H1 (cell line): ENCODE data around the gene DDX60. TPM values are rescaled to one million over a fixed set of nuclear protein-coding genes. Genes with fewer than 3 reads are reported as not detected.

Experiments
- CTCF ChIA-PET: fragments of 300-600 bp; sonication (Branson Sonifier 250); formaldehyde crosslinking; loops from one replicate; lab custom pipeline; 2021; ENCODE audit not compliant: partially characterized antibody; lab: Charles Lee
- POLR2A ChIA-PET: fragments of 300-600 bp; sonication (Branson Sonifier 250); formaldehyde crosslinking; loops from one replicate; lab custom pipeline; 2021; ENCODE audit warnings: inconsistent platforms; ENCODE audit not compliant: partially characterized antibody; lab: Charles Lee
- DNase-seq, 2 experiments: peaks; one replicate each; pipeline versions ENCODE4 v3.0.0 to v3.0.0-alpha.2; 2010 to 2022; ENCODE audit warnings: low spot score in 2 of 2, low read depth in 1 of 2, mixed read lengths in 1 of 2
- FAIRE-seq: peaks from 2 replicates; lab custom pipeline; 2011; peaks lifted over from hg19 to GRCh38; lab: Jason Lieb, UNC
- H2AFZ ChIP-seq: 2 replicates; pipeline ENCODE4 v1.8.1; 2012; ENCODE audit warnings: low read length, inconsistent platforms
- H2AK5ac ChIP-seq: 2 replicates; pipeline ENCODE4 v1.6.1; 2013; ENCODE audit warnings: low read depth, low read length
- H2BK120ac ChIP-seq: replicated peaks from 2 replicates; pipeline ENCODE3; 2013; ENCODE audit warnings: low read depth, low read length, inconsistent platforms
- H2BK12ac ChIP-seq: 2 replicates; pipeline ENCODE4 v1.6.1; 2013; ENCODE audit warnings: low read depth, low read length
- H2BK15ac ChIP-seq: 2 replicates; pipeline ENCODE4 v1.6.1; 2013; ENCODE audit warnings: low read length
- H2BK20ac ChIP-seq: 2 replicates; pipeline ENCODE4 v1.6.1; 2013; ENCODE audit warnings: low read length
- H2BK5ac ChIP-seq: 2 replicates; pipeline ENCODE4 v1.6.1; 2013; ENCODE audit warnings: low read depth, low read length
- H3K14ac ChIP-seq: 2 replicates; pipeline ENCODE4 v1.6.1; 2013; ENCODE audit warnings: inconsistent platforms; ENCODE audit not compliant: insufficient read length
- H3K18ac ChIP-seq: 2 replicates; pipeline ENCODE4 v1.6.1; 2013; ENCODE audit warnings: low read length; ENCODE audit errors: extremely low read depth
- H3K23ac ChIP-seq: 2 replicates; pipeline ENCODE4 v1.6.1; 2013; ENCODE audit warnings: inconsistent platforms; ENCODE audit not compliant: insufficient read length
- H3K23me2 ChIP-seq: 2 replicates; pipeline ENCODE4 v1.6.1; 2013; ENCODE audit warnings: low read depth, low read length
- H3K27ac ChIP-seq: 2 replicates; pipeline ENCODE4 v1.6.1; 2011; ENCODE audit warnings: low read depth, low read length, inconsistent platforms
- H3K27me3 ChIP-seq, 4 experiments: replicated peaks in 1 of 4; 1 replicate in 1 of 4; 2 replicates in 3 of 4; pipeline versions ENCODE4 v1.6.1 to v1.8.1; 2011 to 2013; ENCODE audit warnings: low read length in 3 of 4, mild to moderate bottlenecking in 3 of 4, inconsistent platforms in 2 of 4, mixed read lengths in 2 of 4, moderate library complexity in 1 of 4; ENCODE audit not compliant: control insufficient read depth in 3 of 4, insufficient read depth in 3 of 4; ENCODE audit errors: extremely low read depth in 1 of 4
- H3K36me3 ChIP-seq, 4 experiments: 2 replicates each; pipeline versions ENCODE4 v1.6.1 to v1.8.1; 2011 to 2013; ENCODE audit warnings: mild to moderate bottlenecking in 4 of 4, low read length in 3 of 4, moderate library complexity in 2 of 4, control low read depth in 1 of 4, inconsistent platforms in 1 of 4; ENCODE audit not compliant: insufficient read depth in 4 of 4, control insufficient read depth in 2 of 4
- H3K4ac ChIP-seq: replicated peaks from 2 replicates; pipeline ENCODE3; 2013; ENCODE audit warnings: low read length, low read depth, mixed read lengths, inconsistent platforms; ENCODE audit not compliant: insufficient read length
- H3K4me1 ChIP-seq, 4 experiments: replicated peaks in 1 of 4; 1 replicate in 1 of 4; 2 replicates in 3 of 4; pipeline versions ENCODE4 v1.6.1 to v1.8.1; 2011 to 2013; ENCODE audit warnings: low read length in 3 of 4, inconsistent platforms in 2 of 4, mixed read lengths in 1 of 4; ENCODE audit not compliant: insufficient read depth in 4 of 4, control insufficient read depth in 3 of 4
- H3K4me2 ChIP-seq, 2 experiments: 2 replicates each; pipeline versions ENCODE4 v1.6.1 to v1.8.1; 2011 to 2013; ENCODE audit warnings: low read depth in 2 of 2, low read length in 2 of 2, control low read depth in 1 of 2, inconsistent platforms in 1 of 2, mild to moderate bottlenecking in 1 of 2; ENCODE audit not compliant: insufficient read depth in 1 of 2
- H3K4me3 ChIP-seq, 4 experiments: fragments of 200-600, 300-600 bp in 1 of 4; sonication (generic), shearing (Covaris generic), sonication (Bioruptor Twin) in 1 of 4; 2 replicates each; pipeline versions ENCODE4 v1.5.1 to v1.8.1; 2011 to 2016; ENCODE audit warnings: low read length in 4 of 4, low read depth in 3 of 4, control low read depth in 2 of 4, inconsistent platforms in 2 of 4, mild to moderate bottlenecking in 2 of 4, mixed read lengths in 1 of 4, moderate library complexity in 1 of 4; ENCODE audit not compliant: insufficient read depth in 2 of 4; ENCODE audit errors: extremely low read depth in 1 of 4
- H3K56ac ChIP-seq: replicated peaks from 2 replicates; pipeline ENCODE3; 2013; ENCODE audit warnings: low read depth, mild to moderate bottlenecking, mixed read lengths, low read length, inconsistent platforms; ENCODE audit not compliant: insufficient read length
- H3K79me1 ChIP-seq: 2 replicates; pipeline ENCODE4 v1.6.1; 2013; ENCODE audit warnings: low read depth, low read length, control low read depth
- H3K79me2 ChIP-seq, 2 experiments: 2 replicates each; pipeline versions ENCODE4 v1.6.1 to v1.8.1; 2012 to 2013; ENCODE audit warnings: low read length in 2 of 2, mild to moderate bottlenecking in 2 of 2, inconsistent platforms in 1 of 2; ENCODE audit not compliant: insufficient read depth in 2 of 2, control insufficient read depth in 1 of 2
- H3K9ac ChIP-seq, 4 experiments: replicated peaks in 1 of 4; 1 replicate in 1 of 4; 2 replicates in 3 of 4; pipeline versions ENCODE4 v1.6.1 to v1.8.1; 2011 to 2013; ENCODE audit warnings: low read depth in 3 of 4, low read length in 3 of 4, control low read depth in 2 of 4, mild to moderate bottlenecking in 2 of 4, moderate library complexity in 2 of 4, inconsistent platforms in 1 of 4; ENCODE audit errors: extremely low read depth in 1 of 4
- H3K9me3 ChIP-seq, 2 experiments: 2 replicates each; pipeline versions ENCODE4 v1.6.1 to v1.8.1; 2012 to 2013; ENCODE audit warnings: mild to moderate bottlenecking in 2 of 2, moderate library complexity in 2 of 2, control low read depth in 1 of 2, inconsistent platforms in 1 of 2, low read depth in 1 of 2, low read length in 1 of 2, mixed read lengths in 1 of 2; ENCODE audit not compliant: insufficient read depth in 2 of 2
- H4K20me1 ChIP-seq, 2 experiments: replicated peaks in 1 of 2; 2 replicates each; pipeline versions ENCODE3 to v1.8.1; 2011 to 2013; ENCODE audit warnings: inconsistent platforms in 2 of 2, low read length in 2 of 2, mild to moderate bottlenecking in 1 of 2; ENCODE audit not compliant: insufficient read depth in 2 of 2, control insufficient read depth in 1 of 2
- H4K5ac ChIP-seq: 2 replicates; pipeline ENCODE4 v1.6.1; 2013; ENCODE audit warnings: low read length, low read depth, mixed read lengths, inconsistent platforms; ENCODE audit not compliant: insufficient read length
- H4K8ac ChIP-seq: 2 replicates; pipeline ENCODE4 v1.8.0; 2013; ENCODE audit warnings: mild to moderate bottlenecking, moderate library complexity, low read length, inconsistent platforms; ENCODE audit not compliant: insufficient read depth; ENCODE audit errors: extremely low read depth
- H4K91ac ChIP-seq: replicated peaks from 2 replicates; pipeline ENCODE3; 2013; ENCODE audit warnings: low read length, mixed read lengths, inconsistent platforms; ENCODE audit not compliant: insufficient read length
- ASH2L ChIP-seq: fragments of 200-600, 300-600 bp; sonication (generic); IDR thresholded peaks from one replicate; pipeline ENCODE4 v1.7.1; 2017; ENCODE audit warnings: low read length
- BCL11A ChIP-seq, 2 experiments: IDR thresholded peaks; one replicate each; pipeline ENCODE4 v1.6.1; 2011; ENCODE audit warnings: low read depth in 2 of 2, low read length in 2 of 2, mild to moderate bottlenecking in 2 of 2
- CBX8 ChIP-seq: fragments of 300-800, 300-1000 bp; sonication (generic); IDR thresholded peaks from 2 replicates; pipeline ENCODE4 v1.7.1; 2016; ENCODE audit warnings: low read depth, low read length, borderline replicate concordance
- CHD2 ChIP-seq: IDR thresholded peaks from 2 replicates; pipeline ENCODE4 v1.6.1; 2012; ENCODE audit warnings: low read length, improper control_type of control experiment
- EZH2 ChIP-seq: fragments of 200-600 bp; sonication (generic); IDR thresholded peaks from 2 replicates; pipeline ENCODE4 v1.7.1; 2012; ENCODE audit warnings: low read depth, mild to moderate bottlenecking, moderate library complexity, low read length, inconsistent platforms; ENCODE audit not compliant: severe bottlenecking
- FOSL1 ChIP-seq: IDR thresholded peaks from 2 replicates; pipeline ENCODE4 v1.6.1; 2011; ENCODE audit warnings: mild to moderate bottlenecking, low read depth, low read length, moderate library complexity; ENCODE audit not compliant: insufficient read depth
- NRF1 ChIP-seq: IDR thresholded peaks from 2 replicates; pipeline ENCODE4 v1.6.1; 2011; ENCODE audit warnings: mild to moderate bottlenecking, low read depth, low read length, improper control_type of control experiment
- PHF8 ChIP-seq: fragments of 200-600 bp; sonication (generic); conservative IDR thresholded peaks from 2 replicates; pipeline ENCODE4 v1.7.1; 2012; ENCODE audit warnings: low read depth, mild to moderate bottlenecking, inconsistent platforms, low read length, moderate library complexity
- POU5F1 ChIP-seq: IDR thresholded peaks from 2 replicates; pipeline ENCODE4 v1.6.1; 2011; ENCODE audit warnings: low read depth, mild to moderate bottlenecking, low read length, moderate library complexity
- RAD21 ChIP-seq, 2 experiments: IDR thresholded peaks in 1 of 2; conservative IDR thresholded peaks in 1 of 2; 2 replicates each; pipeline ENCODE4 v1.6.1; 2011; ENCODE audit warnings: low read depth in 2 of 2, low read length in 2 of 2, improper control_type of control experiment in 1 of 2, inconsistent platforms in 1 of 2, mild to moderate bottlenecking in 1 of 2, moderate library complexity in 1 of 2
- RFX5 ChIP-seq: IDR thresholded peaks from 2 replicates; pipeline ENCODE4 v1.6.1; 2011; ENCODE audit warnings: low read depth, low read length, improper control_type of control experiment, borderline replicate concordance
- RXRA ChIP-seq: IDR thresholded peaks from 2 replicates; pipeline ENCODE4 v1.6.1; 2011; ENCODE audit warnings: low read depth, mild to moderate bottlenecking, low read length, moderate library complexity; ENCODE audit not compliant: insufficient read depth
- SP1 ChIP-seq: IDR thresholded peaks from 2 replicates; pipeline ENCODE4 v1.6.1; 2011; ENCODE audit warnings: low read depth, low read length
- SRF ChIP-seq: IDR thresholded peaks from 2 replicates; pipeline ENCODE4 v1.6.1; 2011; ENCODE audit warnings: mild to moderate bottlenecking, low read depth, low read length, moderate library complexity
- SUZ12 ChIP-seq: fragments of 200-600 bp; sonication (generic); IDR thresholded peaks from 2 replicates; pipeline ENCODE4 v1.6.1; 2012; ENCODE audit warnings: mild to moderate bottlenecking, inconsistent platforms, low read length, moderate library complexity, mixed read lengths
- TCF12 ChIP-seq: IDR thresholded peaks from 2 replicates; pipeline ENCODE4 v1.6.1; 2011; ENCODE audit warnings: low read depth, mild to moderate bottlenecking, low read length
- WGBS, 2 experiments: shearing (Covaris generic) in 1 of 2; methylation state at CpG; one replicate each; pipeline versions ENCODE4 v1.1.6 to v1.1.7; 2013 to 2015; ENCODE audit warnings: low lambda C conversion rate in 2 of 2, mixed read lengths in 2 of 2, inconsistent platforms in 1 of 2, low coverage in 1 of 2, missing lambda C conversion rate in 1 of 2; ENCODE audit not compliant: insufficient replicate concordance in 2 of 2, insufficient coverage in 1 of 2, insufficient read length in 1 of 2; ENCODE audit errors: extremely low coverage in 1 of 2, missing lambda C conversion rate in 1 of 2; 5-methylcytosine and 5-hydroxymethylcytosine counted together
- polyA plus RNA-seq, 7 experiments: library from polyadenylated mRNA; depleted of rRNA in 3 of 7; stranded (reverse) in 5 of 7; unstranded in 2 of 7; fragments of >200 nt in 5 of 7; fragments of 200-250 nt in 2 of 7; gene quantifications; 1 replicate in 5 of 7; 2 replicates in 1 of 7; 4 replicates in 1 of 7; pipeline versions ENCODE4 v1.2.1 to v1.2.3, GENCODE V29; 2011 to 2013; ENCODE audit warnings: missing spikeins in 2 of 7, mixed read lengths in 2 of 7
- total RNA-seq: library from RNA; stranded (reverse); fragmentation: NEBNext Ultra II Directional; extraction: Animal tissue kit (Norgen Biotek cat#: 25700); gene quantifications from 2 replicates; pipeline ENCODE4 v1.2.1, GENCODE V29; 2021

The DDX60 gene
- total and polyA plus RNA-seq, 2 of the 8 experiments (the other 6 are each of a cell fraction or from before 2014, with no cell fraction given), result 1.00 to 1.6 TPM

DNA sequence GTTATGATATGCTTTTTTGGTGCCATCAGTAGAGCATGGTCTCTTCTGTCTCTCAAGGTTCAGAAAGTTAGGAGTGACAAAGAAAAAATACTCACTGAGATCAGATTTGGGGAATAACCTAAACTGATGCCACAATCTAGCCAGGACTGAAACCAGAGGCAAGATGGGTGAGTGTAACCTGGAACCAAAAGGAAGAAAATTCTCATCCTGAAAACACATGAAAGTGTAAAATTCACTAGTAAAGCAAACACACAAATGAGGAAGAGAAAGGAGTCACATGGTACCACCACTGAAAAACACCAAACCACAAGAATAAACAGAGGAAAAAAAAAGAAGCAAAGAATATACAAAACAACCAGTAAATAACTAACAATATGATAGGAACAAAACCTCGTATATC lies 129.8 kb downstream of the DDX60 start:
- H3K23me2 ChIP-seq, result no peaks in the 10 kb centered on the region
- no peak overlapping the region for H2BK15ac ChIP-seq
- no peak overlapping the region for H4K5ac ChIP-seq
- no peak overlapping the region for H2AK5ac ChIP-seq
- no peaks in the 10 kb centered on the region for H3K4me1 ChIP-seq
- no peaks in the 10 kb centered on the region for H3K27me3 ChIP-seq
- no peak overlapping the region for H3K4ac ChIP-seq
- H2AFZ ChIP-seq, result no peak overlapping the region
- H3K56ac ChIP-seq, result no peak overlapping the region
- no peak overlapping the region for H3K4me2 ChIP-seq
- H4K91ac ChIP-seq, result no peak overlapping the region
- DNase-seq (no peak), FAIRE-seq (no peak)
- H2BK120ac ChIP-seq, result no peak overlapping the region
- ChIA-PET POLR2A (no interaction called here), CTCF (no interaction called here)
- no peaks in the 10 kb centered on the region for H3K79me2 ChIP-seq
- H3K18ac ChIP-seq, result no peak overlapping the region
- no peak overlapping the region for H4K8ac ChIP-seq
- no peaks in the 10 kb centered on the region for H3K36me3 ChIP-seq
- H3K27ac ChIP-seq, result no peak overlapping the region
- TF ChIP-seq BCL11A (IDR thresholded peaks at IDR 0.05; ENCODE audit: low read depth in 2 of 2, low read length in 2 of 2) (no peak), NRF1 (no peak), POU5F1 (no peak), SP1 (no peak), RAD21 (IDR thresholded peaks at IDR 0.05 in 1 of 2, conservative IDR thresholded peaks at IDR 0.05 in 1 of 2; ENCODE audit: low read depth in 2 of 2, low read length in 2 of 2) (no peak), FOSL1 (no peak), TCF12 (no peak), CHD2 (no peak), RFX5 (no peak), ASH2L (no peak), RXRA (no peak), PHF8 (no peak), CBX8 (no peak), SUZ12 (no peak), EZH2 (no peak), SRF (no peak)
- H3K9ac ChIP-seq, result no peak overlapping the region
- no peak overlapping the region for H3K23ac ChIP-seq
- H2BK12ac ChIP-seq, result no peak overlapping the region
- no peak overlapping the region for H3K4me3 ChIP-seq
- 83% methylated on average over 1 of the region's 1 CpG; no CpG with 5 or more reads in 1 of the 2 experiments for WGBS, 2 experiments
- H2BK5ac ChIP-seq, result no peak overlapping the region
- no peaks in the 10 kb centered on the region for H3K79me1 ChIP-seq
- no peaks in the 10 kb centered on the region for H3K9me3 ChIP-seq
- H2BK20ac ChIP-seq, result no peak overlapping the region
- no peaks in the 10 kb centered on the region for H4K20me1 ChIP-seq
- H3K14ac ChIP-seq, result no peak overlapping the region
